NOMO-1 treated with dmso at 0.1 percent for 144 hours (cell line): ENCODE results near the gene SAP30L.

ENCODE experiments used
- DNase-seq: peaks from one replicate; lab custom pipeline; 2025; ENCODE audit not compliant: unreplicated experiment; lab: John Stamatoyannopoulos, UW

Gene SAP30L

GRCh38 chr5:154445422-154446194, at the start of gene SAP30L:
SAP30L (plus strand) TSS chr5:154445997; CDS start chr5:154446605, 608 bp downstream.
- DNase-seq = peak; percentile 86

GRCh38 chr5:154396128-154396527, 49.7 kb upstream of the SAP30L start:
- no peak for DNase-seq

- DNase-seq = no peak
Measured at GRCh38 chr5:154397652-154398406, 48.0 kb upstream of the SAP30L start.

- no peak for DNase-seq
Measured at GRCh38 chr5:154400678-154401077, 45.1 kb upstream of the SAP30L start.

GRCh38 chr5:154401355-154401754, 44.4 kb upstream of the SAP30L start:
- DNase-seq = no peak

GRCh38 chr5:154401931-154402330, 43.9 kb upstream of the SAP30L start:
- no peak for DNase-seq

- no peak for DNase-seq
Measured at GRCh38 chr5:154402611-154403010, 43.2 kb upstream of the SAP30L start.

- DNase-seq = no peak
Measured at GRCh38 chr5:154403234-154403633, 42.6 kb upstream of the SAP30L start.

GRCh38 chr5:154403776-154404387, 41.9 kb upstream of the SAP30L start:
- no peak for DNase-seq

GRCh38 chr5:154405078-154405792, 40.6 kb upstream of the SAP30L start:
- peak; percentile 36 for DNase-seq

- DNase-seq = no peak
Measured at GRCh38 chr5:154406231-154406630, 39.6 kb upstream of the SAP30L start.

GRCh38 chr5:154406826-154407225, 39.0 kb upstream of the SAP30L start:
- no peak for DNase-seq

GRCh38 chr5:154408811-154409210, 37.0 kb upstream of the SAP30L start:
- DNase-seq = no peak

- DNase-seq = no peak
Measured at GRCh38 chr5:154409230-154409840, 36.5 kb upstream of the SAP30L start.

GRCh38 chr5:154410008-154410407, 35.8 kb upstream of the SAP30L start:
- no peak for DNase-seq

GRCh38 chr5:154410786-154411185, 35.0 kb upstream of the SAP30L start:
- DNase-seq = no peak

- DNase-seq = no peak
Measured at GRCh38 chr5:154411338-154411737, 34.5 kb upstream of the SAP30L start.

- DNase-seq = no peak
Measured at GRCh38 chr5:154412316-154412715, 33.5 kb upstream of the SAP30L start.

- DNase-seq = no peak
Measured at GRCh38 chr5:154412925-154413324, 32.9 kb upstream of the SAP30L start.

- no peak for DNase-seq
Measured at GRCh38 chr5:154415114-154415513, 30.7 kb upstream of the SAP30L start.

- DNase-seq = no peak
Measured at GRCh38 chr5:154418344-154418820, 27.4 kb upstream of the SAP30L start.
